CD14-positive monocyte (primary cell): Measurements from ENCODE around the gene SSBP3. TPM values are rescaled to one million over a fixed set of nuclear protein-coding genes. Genes with fewer than 3 reads are reported as not detected.

Source experiments
- DNase-seq, 3 donors: peaks; one replicate each; pipeline ENCODE4 v3.0.0-alpha.2; 2011 to 2022
- H2AFZ ChIP-seq: 2 replicates; pipeline ENCODE4 v1.6.0; 2012; ENCODE audit warnings: mild to moderate bottlenecking, low read depth, low read length, inconsistent platforms; ENCODE audit not compliant: insufficient read depth, poor library complexity, severe bottlenecking
- H3K27ac ChIP-seq, 2 donors: 1 replicate in 1 of 2; 2 replicates in 1 of 2; pipeline ENCODE4 v1.5.1; 2012 to 2013; ENCODE audit warnings: low read length in 2 of 2, control low read depth in 1 of 2, inconsistent platforms in 1 of 2, low read depth in 1 of 2, mild to moderate bottlenecking in 1 of 2
- H3K27me3 ChIP-seq, 2 donors: one replicate each; pipeline versions ENCODE4 v1.6.0 to v1.6.1; 2011 to 2013; ENCODE audit warnings: low read length in 2 of 2; ENCODE audit not compliant: control insufficient read depth in 2 of 2, insufficient read depth in 2 of 2
- H3K36me3 ChIP-seq, 2 donors: replicated peaks in 1 of 2; 1 replicate in 1 of 2; 2 replicates in 1 of 2; pipeline versions ENCODE4 v1.5.1 to v1.6.1; 2012 to 2013; ENCODE audit warnings: low read length in 2 of 2, control low read depth in 1 of 2, inconsistent platforms in 1 of 2, mild to moderate bottlenecking in 1 of 2; ENCODE audit not compliant: insufficient read depth in 2 of 2, control insufficient read depth in 1 of 2
- H3K4me1 ChIP-seq, 2 donors: 1 replicate in 1 of 2; 2 replicates in 1 of 2; pipeline versions ENCODE4 v1.5.1 to v1.6.1; 2012 to 2013; ENCODE audit warnings: low read length in 2 of 2, control low read depth in 1 of 2, inconsistent platforms in 1 of 2, mild to moderate bottlenecking in 1 of 2, moderate library complexity in 1 of 2; ENCODE audit not compliant: insufficient read depth in 2 of 2, control insufficient read depth in 1 of 2
- H3K4me2 ChIP-seq: replicated peaks from 2 replicates; pipeline ENCODE3; 2012; ENCODE audit warnings: low read length, moderate library complexity, mild to moderate bottlenecking; ENCODE audit not compliant: poor library complexity, severe bottlenecking; ENCODE audit errors: extremely low read depth
- H3K4me3 ChIP-seq, 3 experiments: fragments of 200-600 bp in 1 of 3; sonication (generic) in 1 of 3; replicated peaks in 1 of 3; 1 replicate in 2 of 3; 2 replicates in 1 of 3; pipeline ENCODE4 v1.5.1; 2011 to 2013; ENCODE audit warnings: low read length in 3 of 3, mild to moderate bottlenecking in 3 of 3, control low read depth in 2 of 3, low read depth in 2 of 3, inconsistent platforms in 1 of 3, moderate library complexity in 1 of 3
- H3K79me2 ChIP-seq: 2 replicates; pipeline ENCODE4 v1.6.0; 2012; ENCODE audit warnings: mild to moderate bottlenecking, control low read depth, inconsistent platforms, low read length, moderate library complexity; ENCODE audit not compliant: insufficient read depth
- H3K9ac ChIP-seq: 2 replicates; pipeline ENCODE4 v1.6.0; 2017; ENCODE audit warnings: low read length, mild to moderate bottlenecking; ENCODE audit not compliant: insufficient read depth, poor library complexity, severe bottlenecking
- H3K9me3 ChIP-seq, 2 donors: replicated peaks in 1 of 2; 1 replicate in 1 of 2; 2 replicates in 1 of 2; pipeline versions ENCODE4 v1.5.1 to v1.6.1; 2012 to 2013; ENCODE audit warnings: low read length in 2 of 2, control low read depth in 1 of 2; ENCODE audit not compliant: control insufficient read depth in 1 of 2, insufficient read depth in 1 of 2
- H4K20me1 ChIP-seq: 2 replicates; pipeline ENCODE4 v1.6.0; 2012; ENCODE audit warnings: mild to moderate bottlenecking, low read length, control low read depth, moderate library complexity; ENCODE audit not compliant: insufficient read depth
- H3K27ac Mint-ChIP-seq, 7 donors: one replicate each; pipeline ENCODE4 v1.8.0; 2020; ENCODE audit warnings: mild to moderate bottlenecking in 7 of 7, mixed read lengths in 7 of 7, moderate library complexity in 6 of 7, inconsistent platforms in 2 of 7
- H3K27me3 Mint-ChIP-seq, 3 donors: one replicate each; pipeline ENCODE4 v1.8.0; 2021 to 2022; ENCODE audit warnings: low read depth in 3 of 3, mild to moderate bottlenecking in 3 of 3, mixed read lengths in 3 of 3, moderate library complexity in 3 of 3, inconsistent platforms in 1 of 3
- H3K36me3 Mint-ChIP-seq, 2 donors: one replicate each; pipeline ENCODE4 v1.8.0; 2020; ENCODE audit warnings: mixed read lengths in 2 of 2, inconsistent platforms in 1 of 2, mild to moderate bottlenecking in 1 of 2
- H3K4me1 Mint-ChIP-seq: one replicate; pipeline ENCODE4 v1.8.0; 2020; ENCODE audit warnings: mild to moderate bottlenecking, mixed read lengths
- H3K4me3 Mint-ChIP-seq, 2 donors: one replicate each; pipeline ENCODE4 v1.8.0; 2020; ENCODE audit warnings: mild to moderate bottlenecking in 2 of 2, mixed read lengths in 2 of 2, moderate library complexity in 1 of 2
- H3K9me3 Mint-ChIP-seq, 7 donors: one replicate each; pipeline ENCODE4 v1.8.0; 2020 to 2022; ENCODE audit warnings: mixed read lengths in 7 of 7, mild to moderate bottlenecking in 6 of 7, moderate library complexity in 6 of 7, inconsistent platforms in 2 of 7
- WGBS: methylation state at CpG from one replicate; pipeline ENCODE4 v1.1.5; 2013; ENCODE audit warnings: missing lambda C conversion rate; ENCODE audit not compliant: insufficient coverage; 5-methylcytosine and 5-hydroxymethylcytosine counted together
- intact Hi-C, 2 donors: fragments of 100-400 bp; cut with micrococcal nuclease; formaldehyde crosslinking; loops; one replicate each; pipeline versions ENCODE4 v1.15.0 to v1.15.1; 2023
- polyA plus RNA-seq, 3 donors: library from polyadenylated mRNA; depleted of rRNA in 1 of 3; unstranded in 2 of 3; stranded (reverse) in 1 of 3; fragments of 300-500 nt in 2 of 3; fragments of >200 nt in 1 of 3; fragmentation: Illumina TruSeq in 2 of 3; gene quantifications; 1 replicate in 2 of 3; 2 replicates in 1 of 3; pipeline ENCODE4 v1.2.3, GENCODE V29; 2012 to 2021
- TF ChIP-seq, protein P1 (sequence below): fragments of 200-600 bp; IDR thresholded peaks from one replicate; pipeline ENCODE4 v1.8.0; 2022; ENCODE audit warnings: antibody characterized with exemption, mild to moderate bottlenecking

The SSBP3 gene
- polyA plus RNA-seq, 3 donors, result 4.1 to 30.7 (median 4.3) TPM

DNA sequence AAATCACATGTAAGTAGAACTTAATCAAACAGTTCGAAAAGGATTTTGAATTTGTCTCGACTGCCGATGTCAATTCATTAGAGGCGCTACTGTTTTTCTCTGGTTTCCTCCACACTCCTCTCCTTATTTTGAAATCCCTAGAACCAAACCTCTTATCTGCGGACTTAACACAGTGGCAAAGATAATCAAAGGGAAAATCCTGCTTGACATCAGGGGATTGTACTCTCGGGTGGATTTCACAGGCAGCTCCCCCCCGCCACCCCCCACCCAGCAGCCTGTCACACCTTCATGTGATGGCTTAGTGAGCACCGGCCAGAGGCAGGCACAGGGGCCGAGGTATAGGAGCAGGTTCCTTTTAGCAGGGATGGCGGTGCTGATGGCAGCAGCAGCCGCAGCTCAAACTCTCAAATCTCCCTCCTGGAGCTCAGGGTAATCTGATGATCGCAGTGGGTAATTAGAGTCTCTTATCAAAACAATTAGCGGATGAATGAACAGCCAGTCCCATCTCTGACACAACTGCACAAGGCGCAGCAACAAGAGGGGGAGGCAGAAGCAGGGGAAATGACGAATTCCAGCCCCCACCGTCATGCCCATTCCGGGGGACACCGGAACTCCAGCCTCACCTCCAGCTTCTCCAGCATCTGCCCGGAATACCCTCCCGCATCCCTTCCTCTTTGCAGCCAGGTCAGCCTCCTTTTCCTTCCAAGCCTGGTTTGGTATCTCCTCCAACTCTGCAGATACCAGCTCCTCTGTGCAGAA, 80.3 kb downstream of the SSBP3 start:
- Mint-ChIP-seq H3K4me3 (no peak overlapping the region), H3K9me3 (no peaks in the 10 kb centered on the region), H3K4me1 (peaks cover 3% of the 10 kb centered on the region), H3K27ac (peak overlapping the region in 1 of 7 donors; percentile 37), H3K36me3 (no peaks in the 10 kb centered on the region), H3K27me3 (no peaks in the 10 kb centered on the region)
- H3K4me1 ChIP-seq, result no peaks in the 10 kb centered on the region
- no peaks in the 10 kb centered on the region for H3K79me2 ChIP-seq
- no peak for DNase-seq
- WGBS, result 98% methylated on average over 14 of the region's 20 CpGs
- no peaks in the 10 kb centered on the region for H3K9me3 ChIP-seq
- intact Hi-C loops, result no loop called here
- H3K27me3 ChIP-seq, result no peaks in the 10 kb centered on the region
- no peaks in the 10 kb centered on the region for H3K36me3 ChIP-seq
- no peak overlapping the region for H3K4me2 ChIP-seq
- no peak overlapping the region for H3K27ac ChIP-seq
- peaks cover 94% of the 10 kb centered on the region for H4K20me1 ChIP-seq
- H3K4me3 ChIP-seq, result no peak overlapping the region
- TF ChIP-seq, protein P1, sequence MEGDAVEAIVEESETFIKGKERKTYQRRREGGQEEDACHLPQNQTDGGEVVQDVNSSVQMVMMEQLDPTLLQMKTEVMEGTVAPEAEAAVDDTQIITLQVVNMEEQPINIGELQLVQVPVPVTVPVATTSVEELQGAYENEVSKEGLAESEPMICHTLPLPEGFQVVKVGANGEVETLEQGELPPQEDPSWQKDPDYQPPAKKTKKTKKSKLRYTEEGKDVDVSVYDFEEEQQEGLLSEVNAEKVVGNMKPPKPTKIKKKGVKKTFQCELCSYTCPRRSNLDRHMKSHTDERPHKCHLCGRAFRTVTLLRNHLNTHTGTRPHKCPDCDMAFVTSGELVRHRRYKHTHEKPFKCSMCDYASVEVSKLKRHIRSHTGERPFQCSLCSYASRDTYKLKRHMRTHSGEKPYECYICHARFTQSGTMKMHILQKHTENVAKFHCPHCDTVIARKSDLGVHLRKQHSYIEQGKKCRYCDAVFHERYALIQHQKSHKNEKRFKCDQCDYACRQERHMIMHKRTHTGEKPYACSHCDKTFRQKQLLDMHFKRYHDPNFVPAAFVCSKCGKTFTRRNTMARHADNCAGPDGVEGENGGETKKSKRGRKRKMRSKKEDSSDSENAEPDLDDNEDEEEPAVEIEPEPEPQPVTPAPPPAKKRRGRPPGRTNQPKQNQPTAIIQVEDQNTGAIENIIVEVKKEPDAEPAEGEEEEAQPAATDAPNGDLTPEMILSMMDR, result no peak
- no peak overlapping the region for H2AFZ ChIP-seq
- H3K9ac ChIP-seq, result no peak overlapping the region

DNA sequence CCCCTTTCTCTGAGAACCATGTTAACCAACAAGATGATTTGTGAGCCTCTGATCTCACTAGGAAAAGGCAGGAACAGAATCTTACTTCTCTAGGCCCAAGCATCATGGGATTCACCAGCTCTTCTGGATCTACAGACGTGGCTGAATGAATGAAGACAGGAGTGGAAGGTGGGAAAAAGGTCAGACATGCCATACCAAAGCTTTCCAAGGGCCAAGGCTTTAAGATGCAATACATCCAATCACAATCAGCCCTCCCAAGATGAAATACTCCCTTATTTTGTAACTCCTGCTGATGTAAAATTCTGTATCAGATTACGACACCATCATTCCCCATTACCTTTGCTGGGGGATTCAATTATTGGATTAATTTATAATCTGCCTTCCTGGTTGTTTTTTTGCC, 80.9 kb downstream of the SSBP3 start:
- H3K36me3 ChIP-seq, result no peaks in the 10 kb centered on the region
- H3K4me3 ChIP-seq, result no peak overlapping the region
- no CpG with 5 or more reads among the region's 2 CpGs for WGBS
- Mint-ChIP-seq H3K4me3 (no peak overlapping the region), H3K27ac (no peak overlapping the region), H3K27me3 (no peaks in the 10 kb centered on the region), H3K9me3 (no peaks in the 10 kb centered on the region), H3K36me3 (no peaks in the 10 kb centered on the region), H3K4me1 (peaks cover 3% of the 10 kb centered on the region)
- H3K4me2 ChIP-seq, result no peak overlapping the region
- TF ChIP-seq, protein P1, result no peak
- no peaks in the 10 kb centered on the region for H3K9me3 ChIP-seq
- intact Hi-C loops, result no loop called here
- peaks cover 88% of the 10 kb centered on the region for H4K20me1 ChIP-seq
- no peaks in the 10 kb centered on the region for H3K79me2 ChIP-seq
- H3K9ac ChIP-seq, result no peak overlapping the region
- H2AFZ ChIP-seq, result no peak overlapping the region
- no peaks in the 10 kb centered on the region for H3K27me3 ChIP-seq
- H3K4me1 ChIP-seq, result no peaks in the 10 kb centered on the region
- H3K27ac ChIP-seq, result no peak overlapping the region
- DNase-seq, result no peak
